CD4-positive, alpha-beta T cell treated with Interleukin-6 for 4 hours (primary cell): Measurements from ENCODE around the gene DPP7.
A peak's percentile ranks its signal among the peaks of the same experiment; 100 is the strongest.

Experiments
- DNase-seq: peaks from one replicate; pipeline ENCODE4 v3.0.0-alpha.2; 2020; ENCODE audit warnings: mixed read lengths

DPP7 gene

DNA sequence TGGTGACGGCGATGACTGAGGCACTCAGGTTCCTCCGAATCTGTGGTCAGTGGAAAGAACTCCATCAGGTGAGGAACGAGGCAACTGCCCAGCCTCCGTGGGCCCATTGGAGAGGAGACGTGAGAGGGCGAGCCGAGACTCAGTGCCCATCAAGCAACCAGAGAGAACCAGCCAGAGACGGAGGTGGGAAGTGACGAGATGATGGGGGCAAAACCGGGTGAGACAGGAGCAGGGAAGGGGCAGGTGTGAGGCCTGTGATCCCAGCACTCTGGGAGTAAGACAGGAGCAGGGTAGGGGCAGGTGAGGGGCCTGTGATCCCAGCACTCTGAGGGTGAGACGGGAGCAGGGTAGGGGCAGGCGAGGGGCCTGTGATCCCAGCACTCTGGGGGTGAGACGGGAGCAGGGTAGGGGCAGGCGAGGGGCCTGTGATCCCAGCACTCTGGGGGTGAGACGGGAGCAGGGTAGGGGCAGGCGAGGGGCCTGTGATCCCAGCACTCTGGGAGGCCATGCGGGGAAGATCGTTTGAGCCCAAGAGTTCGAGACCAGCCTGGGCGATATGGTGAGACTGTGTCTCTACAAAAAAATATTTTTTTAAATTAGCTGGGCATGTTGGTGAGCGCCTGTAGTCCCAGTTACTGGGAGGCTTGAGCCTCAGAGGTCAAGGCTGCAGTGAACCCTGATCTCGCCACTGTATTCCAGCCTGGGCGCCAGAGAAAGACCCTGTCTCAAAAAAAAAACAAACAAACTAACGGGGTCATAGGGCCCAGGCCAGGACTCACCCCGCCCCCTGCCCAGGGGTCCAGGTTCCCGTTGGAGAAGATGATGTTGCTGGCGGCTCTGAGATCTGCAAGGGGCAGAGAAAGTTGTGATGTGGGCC is 3.4 kb downstream of the DPP7 start:
- DNase-seq: no peak

DNA sequence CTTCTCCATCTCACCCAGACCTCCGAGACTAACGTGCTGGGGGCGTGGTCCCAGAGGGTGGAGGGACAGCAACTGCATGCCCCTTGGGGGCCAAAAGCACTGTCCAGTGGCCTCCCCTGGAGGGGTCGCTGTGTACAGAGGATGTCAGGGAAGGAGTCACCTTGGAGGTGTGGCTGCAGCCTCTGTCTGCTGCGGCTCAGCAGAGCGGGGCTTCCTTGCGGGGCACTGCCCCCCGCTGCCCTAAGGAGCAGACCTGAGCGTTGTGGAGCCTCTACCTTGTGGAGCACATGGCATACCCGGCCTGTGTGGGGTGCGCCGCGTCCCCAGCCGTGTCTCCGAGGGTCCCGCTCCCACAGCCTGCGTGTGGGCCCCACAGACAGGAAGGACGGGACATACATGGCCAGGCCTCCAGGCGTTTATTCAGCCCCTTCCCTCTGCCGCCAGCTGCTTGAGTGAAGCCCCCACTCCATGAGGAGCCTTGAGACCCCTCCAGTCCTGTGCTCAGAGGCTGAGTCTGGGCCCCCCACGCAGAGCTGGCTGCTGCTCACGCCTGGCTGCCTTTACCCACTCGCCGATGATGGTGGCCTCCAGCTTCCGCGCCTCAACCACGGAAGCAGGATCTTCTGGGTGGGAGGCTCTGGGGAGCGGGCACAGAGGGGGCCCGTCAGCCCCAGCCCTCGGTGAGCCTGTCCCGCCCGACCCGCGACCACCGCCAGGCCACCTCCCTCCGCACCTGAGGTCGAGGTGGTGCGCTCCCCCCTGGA is 4.2 kb downstream of the DPP7 start:
- no peak for DNase-seq

DNA sequence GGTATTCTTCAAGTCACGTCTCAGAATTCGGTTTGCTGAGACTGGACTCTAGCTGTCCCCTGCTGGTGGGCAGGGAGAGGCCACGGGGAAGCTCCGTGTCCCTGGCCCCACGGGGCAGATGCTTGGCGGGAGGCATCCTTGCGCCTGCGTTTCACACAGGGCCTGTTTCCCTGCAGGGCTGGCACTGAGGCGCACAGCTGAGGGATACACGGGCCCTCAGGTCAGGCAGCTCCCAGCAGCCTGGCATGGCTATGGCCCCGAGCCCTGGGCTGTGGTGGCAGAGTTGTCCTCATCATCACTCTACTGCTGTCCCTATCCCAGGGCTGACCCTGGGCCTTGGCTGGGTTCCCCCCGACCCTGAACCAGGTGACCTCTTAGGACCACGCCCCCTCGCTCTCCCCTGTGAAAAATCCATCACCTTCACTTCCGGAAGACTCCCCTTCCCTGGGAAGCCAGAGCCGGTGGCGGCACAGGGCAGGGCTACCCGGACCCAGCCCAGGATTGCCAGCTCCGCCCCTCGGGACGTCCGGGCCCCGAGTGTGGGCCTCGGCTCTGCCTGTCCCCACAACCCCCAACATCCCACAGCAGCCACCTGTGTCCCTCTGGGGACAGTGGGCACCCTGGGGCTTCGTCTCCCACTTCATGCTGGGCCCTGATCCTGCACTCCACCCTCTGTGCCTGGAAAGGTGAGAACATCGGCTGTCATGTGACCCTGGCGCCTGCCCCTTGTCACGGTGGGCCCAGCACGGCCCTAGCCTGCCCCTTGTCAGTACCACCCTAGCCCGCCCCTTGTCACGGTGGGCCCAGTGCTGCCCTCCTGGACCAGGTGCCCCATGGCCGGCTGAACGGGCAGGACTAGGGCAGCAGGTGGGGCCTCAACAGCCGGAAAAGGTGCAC is 5.0 kb downstream of the DPP7 start:
- no peak for DNase-seq

DNA sequence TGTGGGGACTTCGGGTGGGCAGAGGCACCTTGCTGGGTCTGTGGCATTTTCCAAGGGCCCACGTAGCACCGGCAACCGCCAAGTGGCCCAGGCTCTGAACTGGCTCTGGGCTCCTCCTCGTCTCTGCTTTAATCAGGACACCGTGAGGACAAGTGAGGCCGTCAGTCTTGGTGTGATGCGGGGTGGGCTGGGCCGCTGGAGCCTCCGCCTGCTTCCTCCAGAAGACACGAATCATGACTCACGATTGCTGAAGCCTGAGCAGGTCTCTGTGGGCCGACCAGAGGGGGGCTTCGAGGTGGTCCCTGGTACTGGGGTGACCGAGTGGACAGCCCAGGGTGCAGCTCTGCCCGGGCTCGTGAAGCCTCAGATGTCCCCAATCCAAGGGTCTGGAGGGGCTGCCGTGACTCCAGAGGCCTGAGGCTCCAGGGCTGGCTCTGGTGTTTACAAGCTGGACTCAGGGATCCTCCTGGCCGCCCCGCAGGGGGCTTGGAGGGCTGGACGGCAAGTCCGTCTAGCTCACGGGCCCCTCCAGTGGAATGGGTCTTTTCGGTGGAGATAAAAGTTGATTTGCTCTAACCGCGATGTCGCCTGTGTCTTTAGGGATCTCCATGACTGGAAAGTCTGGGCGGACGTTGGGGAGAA is 5.8 kb downstream of the DPP7 start:
- no peak for DNase-seq

DNA sequence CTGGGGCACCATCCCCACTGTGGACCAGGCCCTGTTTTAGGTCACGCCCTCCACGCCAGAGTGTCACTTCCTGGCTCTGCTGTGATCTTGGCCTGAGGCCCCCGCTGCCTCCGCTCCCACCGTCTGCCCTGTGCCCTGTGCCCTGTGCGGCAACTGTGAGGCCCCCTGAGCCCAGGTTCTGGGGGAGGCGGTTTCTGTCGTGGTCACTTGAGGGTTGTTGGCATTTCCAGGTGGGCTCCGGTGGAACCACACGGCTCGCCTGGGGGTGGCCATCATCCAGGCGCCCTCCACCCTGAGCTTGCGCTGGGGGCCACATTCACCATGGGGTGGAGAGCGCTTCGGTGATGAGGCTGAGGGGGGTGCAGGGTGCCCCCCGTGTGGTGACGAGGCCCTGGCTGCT is 6.6 kb downstream of the DPP7 start:
- no peak for DNase-seq

DNA sequence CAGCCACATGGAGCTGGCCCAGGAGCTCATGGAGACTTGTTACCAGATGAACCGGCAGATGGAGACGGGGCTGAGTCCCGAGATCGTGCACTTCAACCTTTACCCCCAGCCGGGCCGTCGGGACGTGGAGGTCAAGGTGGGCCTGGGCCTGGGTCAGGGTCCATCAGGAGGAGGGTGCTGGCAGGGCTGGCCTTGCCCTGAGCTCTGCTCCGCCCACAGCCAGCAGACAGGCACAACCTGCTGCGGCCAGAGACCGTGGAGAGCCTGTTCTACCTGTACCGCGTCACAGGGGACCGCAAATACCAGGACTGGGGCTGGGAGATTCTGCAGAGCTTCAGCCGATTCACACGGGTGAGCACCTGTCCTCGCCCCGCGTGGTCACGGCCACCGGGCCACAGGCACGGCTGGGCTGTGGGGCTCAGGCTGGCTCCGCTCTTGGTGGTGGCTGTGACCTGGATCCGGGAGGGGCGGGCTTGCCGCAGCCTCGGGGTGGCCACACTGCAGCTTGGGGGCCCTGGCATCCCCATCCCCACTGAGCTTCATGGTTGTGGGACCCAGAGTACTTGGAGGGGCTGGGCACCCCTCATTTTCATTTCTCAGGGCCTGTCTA is 7.1 kb downstream of the DPP7 start:
- DNase-seq: no peak

DNA sequence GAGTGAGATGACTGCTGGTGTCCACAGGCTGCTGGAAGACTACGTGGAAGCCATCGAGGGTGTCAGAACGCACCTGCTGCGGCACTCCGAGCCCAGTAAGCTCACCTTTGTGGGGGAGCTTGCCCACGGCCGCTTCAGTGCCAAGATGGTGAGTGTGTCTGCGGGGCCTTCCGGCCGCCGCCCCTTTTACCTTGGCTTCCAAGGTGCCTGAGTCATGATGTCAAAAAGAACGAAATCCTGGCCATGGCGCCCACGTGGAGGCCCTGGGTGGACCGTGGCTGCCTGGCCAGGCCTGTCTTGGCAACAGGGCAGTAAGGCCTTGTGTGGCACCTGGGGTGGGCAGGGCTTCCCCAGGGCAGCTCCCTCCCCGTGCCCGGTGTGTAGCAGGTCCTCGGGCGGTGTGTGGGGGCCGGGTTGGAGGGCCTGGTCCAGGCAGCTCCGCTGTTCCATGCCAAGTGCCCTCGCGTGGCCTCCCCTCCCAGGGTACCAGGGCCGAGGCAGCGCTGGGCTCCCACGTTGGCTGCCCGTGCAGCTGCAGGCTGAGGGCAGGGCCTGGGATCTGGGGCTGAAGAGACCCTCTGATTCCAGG is 7.8 kb downstream of the DPP7 start:
- no peak for DNase-seq

DNA sequence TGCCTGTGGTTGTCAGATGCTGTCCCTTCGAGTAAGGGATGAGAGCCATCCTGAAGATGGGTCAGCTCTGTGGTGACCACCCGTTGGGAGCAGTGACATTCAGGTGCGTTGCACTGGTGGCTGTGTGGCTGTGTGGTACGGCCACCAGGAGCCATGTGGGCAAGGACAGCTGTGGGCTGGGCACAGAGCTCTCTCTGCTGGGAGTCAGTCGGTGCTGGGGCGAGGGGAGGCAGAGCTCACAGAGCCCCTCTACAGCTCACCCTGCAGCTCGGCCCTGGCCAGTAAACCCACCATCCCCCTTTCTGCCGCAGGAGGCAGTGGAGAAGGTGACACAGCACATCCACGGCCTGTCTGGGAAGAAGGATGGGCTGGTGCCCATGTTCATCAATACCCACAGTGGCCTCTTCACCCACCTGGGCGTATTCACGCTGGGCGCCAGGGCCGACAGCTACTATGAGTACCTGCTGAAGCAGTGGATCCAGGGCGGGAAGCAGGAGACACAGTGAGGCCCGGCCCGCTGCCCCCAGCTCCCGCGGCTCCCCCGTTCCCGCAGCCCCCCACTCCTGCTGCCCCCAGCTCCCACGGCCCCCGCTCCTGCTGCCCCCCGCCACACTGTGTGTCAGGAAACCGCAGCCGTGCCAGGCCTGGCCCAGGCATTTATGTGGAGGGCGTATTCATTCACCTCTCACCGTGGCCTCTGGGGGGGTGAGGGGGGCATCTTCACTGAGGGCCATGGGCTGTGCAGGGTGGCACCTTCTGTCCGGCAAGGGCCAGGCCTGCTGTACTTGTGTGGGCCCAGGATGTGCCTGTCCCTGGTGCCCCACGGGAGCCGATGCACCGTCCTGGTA is 8.5 kb downstream of the DPP7 start:
- no peak for DNase-seq

DNA sequence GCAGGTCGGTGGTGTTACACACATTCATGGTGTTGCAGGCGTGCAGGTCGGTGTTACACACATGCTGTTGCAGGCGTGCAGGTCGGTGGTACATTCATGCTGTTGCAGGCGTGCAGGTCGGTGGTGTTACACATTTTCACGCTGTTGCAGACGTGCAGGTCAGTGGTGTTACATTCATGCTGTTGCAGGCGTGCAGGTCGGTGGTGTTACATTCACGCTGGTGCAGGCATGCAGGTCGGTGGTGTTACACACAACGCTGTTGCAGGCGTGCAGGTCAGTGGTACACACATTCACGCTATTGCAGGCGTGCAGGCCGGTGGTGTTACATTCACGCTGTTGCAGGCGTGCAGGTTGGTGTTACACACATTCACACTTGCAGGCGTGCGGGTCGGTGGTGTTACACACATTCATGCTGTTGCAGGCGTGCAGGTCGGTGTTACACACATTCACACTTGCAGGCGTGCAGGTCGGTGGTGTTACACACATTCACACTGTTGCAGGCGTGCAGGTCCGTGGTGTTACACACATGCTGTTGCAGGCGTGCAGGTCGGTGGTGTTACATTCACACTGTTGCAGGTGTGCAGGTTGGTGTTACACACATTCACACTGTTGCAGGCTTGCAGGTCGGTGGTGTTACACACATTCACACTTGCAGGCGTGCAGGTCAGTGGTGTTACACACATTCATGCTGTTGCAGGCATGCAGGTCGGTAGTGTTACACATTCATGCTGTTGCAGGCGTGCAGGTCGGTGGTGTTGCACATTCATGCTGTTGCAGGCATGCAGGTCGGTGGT is 11.1 kb downstream of the DPP7 start:
- no peak for DNase-seq

DNA sequence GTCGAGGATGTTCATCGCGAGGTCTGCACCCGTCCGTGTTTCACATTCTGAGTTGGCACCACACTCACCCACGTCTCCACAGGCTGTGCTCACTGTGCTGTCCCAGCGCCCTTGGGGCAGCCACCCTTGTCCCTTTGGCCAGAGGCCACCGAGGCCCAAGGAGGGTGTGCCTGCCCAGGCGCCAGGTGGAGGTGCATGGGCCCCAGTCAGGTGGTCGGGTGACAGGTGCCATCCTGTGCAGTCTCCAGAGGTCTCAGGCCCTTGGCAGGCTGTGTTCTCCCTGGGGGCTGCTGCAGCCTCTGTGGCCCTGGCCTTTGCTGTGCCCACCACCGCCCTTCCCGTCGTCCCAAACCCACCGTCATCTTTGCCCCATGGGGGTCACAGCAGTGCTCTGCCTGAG is 15.3 kb downstream of the DPP7 start:
- no peak for DNase-seq

DNA sequence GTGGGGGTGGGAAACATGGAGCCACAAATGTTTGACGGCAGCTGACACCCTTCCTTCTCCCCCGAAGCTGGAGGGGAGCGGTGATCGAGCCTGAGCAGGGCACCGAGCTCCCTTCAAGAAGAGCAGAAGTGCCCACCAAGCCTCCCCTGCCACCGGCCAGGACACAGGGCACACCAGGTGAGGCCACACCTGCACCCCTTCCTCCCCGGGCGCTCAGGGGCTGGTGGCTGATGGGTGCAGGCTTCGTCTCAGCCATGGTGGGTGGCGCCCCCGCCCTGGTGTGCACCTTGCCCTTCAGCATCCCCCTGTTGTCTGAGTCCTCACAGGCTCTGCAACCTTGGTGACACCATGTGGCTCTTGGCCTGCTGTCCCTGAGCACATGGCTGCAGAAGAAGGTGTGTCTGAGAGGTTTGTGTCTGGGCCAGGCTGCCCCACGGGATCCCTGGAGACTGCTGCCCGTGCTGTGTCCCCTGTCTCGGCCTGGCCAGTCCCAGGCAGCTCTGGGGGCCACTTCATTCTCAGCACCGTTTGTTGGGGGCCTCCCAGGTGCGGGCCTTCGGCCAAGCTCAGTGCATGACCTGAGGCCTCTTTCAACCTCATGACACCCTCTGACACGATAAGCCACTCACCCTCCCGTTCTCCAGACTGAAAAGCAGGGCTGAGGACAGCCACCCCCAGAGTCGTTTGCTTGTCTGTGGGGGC is 16.6 kb downstream of the DPP7 start:
- DNase-seq: no peak

DNA sequence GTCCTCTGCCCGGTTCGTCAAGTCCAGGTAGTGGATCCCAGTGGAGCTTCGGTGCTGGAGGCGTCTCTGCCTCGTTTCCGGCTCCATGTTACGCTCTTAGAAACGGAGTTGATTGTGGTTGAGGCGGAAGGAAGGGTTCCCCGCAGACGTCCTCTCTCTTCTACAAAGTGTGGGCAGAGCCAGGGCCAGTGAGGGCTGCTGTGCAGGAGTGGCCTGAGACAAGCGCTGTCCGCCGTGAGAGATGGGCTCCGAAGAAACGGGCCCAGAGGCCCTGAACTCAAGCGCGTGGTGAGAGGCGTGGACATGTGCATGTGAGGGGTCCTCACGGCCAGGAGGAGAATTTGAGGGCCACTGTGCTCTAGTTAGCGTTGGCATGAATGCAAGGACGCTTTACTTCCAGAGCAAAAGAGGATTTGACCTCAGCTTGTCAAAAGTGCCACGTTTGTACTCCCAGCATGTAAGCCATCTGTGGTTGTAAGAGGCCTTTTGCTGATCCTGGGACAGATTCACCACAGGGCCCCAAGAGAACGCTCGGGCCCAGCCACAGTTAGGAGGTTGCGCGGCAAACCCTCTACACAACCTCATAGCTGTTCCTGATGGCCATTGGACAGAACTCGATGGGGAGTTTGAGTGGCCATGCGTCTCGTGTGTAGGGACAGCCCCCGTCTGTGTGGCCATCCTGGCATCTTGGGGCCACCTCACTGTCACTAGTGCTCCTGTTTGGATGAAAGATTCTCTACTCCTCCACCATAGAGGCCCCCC is 17.6 kb downstream of the DPP7 start:
- DNase-seq: no peak

DNA sequence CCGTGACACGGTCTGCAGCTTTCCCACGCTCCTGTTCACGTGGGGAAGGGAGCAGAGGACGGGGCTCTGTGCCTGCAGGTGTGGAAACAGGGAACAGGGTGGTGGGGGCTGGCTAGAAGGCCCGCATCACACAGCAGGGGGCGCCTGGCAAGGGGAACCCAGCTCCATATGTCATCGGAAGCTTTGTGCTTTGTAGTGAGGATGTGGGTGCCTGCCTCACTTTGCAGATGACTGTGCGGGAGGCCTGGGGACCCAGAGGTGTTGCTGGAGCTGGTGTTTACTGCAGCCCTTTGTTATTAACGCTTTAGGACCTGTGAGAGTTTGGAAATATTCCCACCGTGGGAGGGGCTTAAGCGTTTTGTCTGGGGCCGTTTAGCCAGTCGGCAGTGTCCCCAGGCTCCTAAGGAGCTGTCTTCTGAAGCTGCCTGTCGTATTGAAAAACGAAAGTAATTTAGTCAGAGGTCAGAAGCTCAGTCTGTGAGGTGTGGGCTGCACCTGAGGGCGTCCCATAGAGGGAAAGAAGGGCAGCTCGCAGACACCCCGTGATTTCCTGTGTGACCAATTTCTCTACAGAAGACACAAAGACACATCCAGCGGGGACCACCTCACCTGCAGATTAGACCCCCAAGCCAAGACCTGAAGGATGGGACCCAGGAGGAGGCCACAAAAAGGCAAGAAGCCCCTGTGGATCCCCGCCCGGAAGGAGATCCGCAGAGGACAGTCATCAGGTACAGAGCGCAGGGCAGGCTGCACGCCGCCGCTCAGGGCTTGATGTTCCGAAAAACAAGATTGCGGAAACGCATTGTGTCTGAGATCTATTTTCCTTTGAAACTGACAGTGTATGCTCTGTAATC is 18.6 kb downstream of the DPP7 start:
- peak; percentile 90 for DNase-seq

DNA sequence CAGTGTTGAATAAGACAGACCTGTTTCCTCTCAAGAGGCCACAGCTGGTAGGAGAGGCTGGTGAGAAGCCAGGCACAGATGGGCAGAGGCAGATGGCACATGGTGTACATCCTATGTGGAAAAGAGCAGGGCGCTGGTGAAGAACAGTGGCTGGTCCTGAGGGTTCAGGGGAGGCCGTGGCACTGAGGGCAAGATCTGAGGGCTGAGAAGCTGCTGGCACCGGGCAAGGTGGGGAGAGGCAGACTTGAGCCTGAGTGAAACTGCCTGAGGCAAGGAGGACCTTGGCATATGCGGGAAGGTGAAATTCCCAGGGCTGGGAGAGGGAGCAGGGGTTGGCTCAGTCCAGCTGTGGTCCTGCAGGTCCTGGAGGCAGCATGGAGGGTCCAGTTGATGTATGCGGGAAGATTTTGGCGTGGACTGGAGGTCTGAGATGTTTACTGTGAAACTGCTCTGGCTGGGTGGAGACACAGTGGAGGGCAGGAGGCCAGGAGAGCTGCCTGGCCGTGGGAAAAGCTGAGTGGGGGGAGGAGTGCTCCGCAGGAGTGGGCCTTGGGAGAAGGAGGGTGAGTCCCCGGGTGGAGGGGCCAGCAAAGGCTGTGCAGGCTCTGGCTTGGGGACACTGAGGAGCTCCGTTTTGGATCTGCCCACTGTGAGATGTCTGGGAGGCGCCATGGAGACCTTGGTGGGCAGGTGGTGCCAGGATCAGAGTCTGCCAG is 25.1 kb downstream of the DPP7 start:
- DNase-seq: no peak

DNA sequence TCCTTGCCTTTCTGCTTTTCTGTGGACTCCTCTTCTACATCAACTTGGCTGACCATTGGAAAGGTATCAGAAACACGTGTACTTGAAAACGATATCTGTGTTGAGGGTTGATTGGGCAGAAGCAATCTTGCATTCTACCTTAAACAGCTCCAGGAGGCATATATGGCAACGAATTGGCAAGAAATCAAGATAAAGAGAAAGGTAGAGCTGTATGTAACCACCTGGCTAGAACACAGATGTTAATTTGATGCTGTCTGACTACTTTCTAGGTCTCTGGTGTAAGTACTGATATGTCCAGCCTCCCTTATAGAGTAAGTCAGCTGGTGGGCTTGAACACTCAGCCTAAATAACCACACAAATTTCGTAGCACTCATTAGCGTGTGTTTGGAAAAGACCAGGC is 26.4 kb downstream of the DPP7 start:
- DNase-seq: no peak

DNA sequence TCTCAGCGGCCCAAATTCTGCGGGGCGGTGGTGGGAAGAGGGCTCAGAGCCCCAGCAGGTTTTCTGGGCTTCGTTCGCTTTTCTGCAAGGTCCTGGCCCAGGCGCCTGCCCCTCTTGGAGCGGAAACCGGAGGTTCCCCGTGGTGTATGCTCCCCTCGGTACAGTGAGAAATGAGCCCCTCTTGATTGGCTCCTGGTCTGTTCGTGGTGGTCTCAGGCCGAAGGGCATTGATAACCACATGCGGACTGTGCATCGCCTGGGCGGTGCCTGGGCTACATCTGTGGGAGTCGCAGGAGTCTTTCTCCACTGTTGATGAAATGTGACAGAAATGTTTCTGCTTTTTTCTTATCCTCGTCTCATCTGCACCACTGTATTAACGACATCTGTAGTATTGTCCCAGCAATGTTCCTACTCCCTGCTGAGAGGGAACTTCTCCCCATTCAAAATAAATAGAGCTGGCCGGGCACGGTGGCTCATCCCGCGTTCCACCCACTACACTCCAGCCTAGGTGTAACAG is 27.1 kb downstream of the DPP7 start:
- no peak for DNase-seq
